HL-60/S4 treated with retinoic acid at 250 ng/mL for 4 days and 3 days (cell line): ENCODE measurements around the gene BIRC7.

Experiments
- in situ Hi-C: fragments of 300-500 bp; cut with MboI; formaldehyde crosslinking; loops from 2 replicates; pipeline ENCODE4 v1.7.0; 2022; ENCODE audit warnings: low sequenced_read_pairs

BIRC7 gene

DNA sequence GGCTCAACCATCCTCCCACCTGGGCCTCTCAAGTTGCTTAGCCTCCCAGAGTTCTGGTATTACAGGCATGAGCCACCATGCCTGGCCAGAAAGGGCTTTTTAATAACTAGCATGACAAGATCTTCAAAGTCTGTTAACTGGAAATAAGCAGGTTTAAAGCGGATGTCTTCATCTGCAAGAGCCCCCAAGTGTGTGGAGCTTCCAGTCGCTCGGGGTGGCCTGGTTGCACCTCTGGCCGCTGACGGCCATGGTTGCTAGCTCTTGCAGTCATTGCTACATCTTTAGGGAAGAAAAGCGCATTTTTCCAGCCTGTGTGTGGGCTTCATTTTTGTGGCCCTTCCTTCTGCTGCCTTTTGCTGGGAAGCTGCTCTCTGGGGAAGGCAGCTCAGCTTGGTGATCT is 44.7 kb downstream of the BIRC7 start:
- in situ Hi-C loops: no loop called here

DNA sequence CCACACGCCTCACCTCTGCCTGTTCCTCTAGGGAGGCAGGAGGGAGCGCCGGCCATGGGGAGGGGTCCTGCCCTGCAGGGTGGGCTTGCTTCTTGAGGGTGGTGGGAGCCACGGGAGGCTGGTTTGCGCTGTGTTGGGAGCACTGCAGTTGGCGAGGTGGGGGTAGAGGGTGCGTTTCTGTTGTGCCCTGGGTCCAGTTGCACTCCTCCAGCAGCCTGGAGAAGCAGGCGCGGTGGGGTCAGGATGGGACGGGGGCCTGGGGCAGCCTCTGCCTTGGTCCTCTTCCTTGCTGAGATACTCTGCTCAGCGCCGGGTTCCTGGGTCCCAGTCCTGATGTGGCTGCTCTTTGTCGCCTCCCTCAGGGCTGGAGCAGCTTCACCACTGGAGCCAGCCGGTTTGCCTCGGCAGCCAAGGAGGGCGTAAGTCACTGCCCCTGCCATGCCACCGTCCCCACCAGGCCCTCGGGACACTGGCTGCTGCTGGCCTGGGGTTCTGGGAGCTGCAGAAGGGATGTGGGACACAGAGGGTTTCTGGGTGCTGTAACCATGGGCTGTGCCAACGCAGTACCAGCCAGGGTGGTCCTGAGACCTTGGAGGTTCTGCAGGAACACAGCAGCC is 45.3 kb downstream of the BIRC7 start:
- in situ Hi-C loops: no loop called here

DNA sequence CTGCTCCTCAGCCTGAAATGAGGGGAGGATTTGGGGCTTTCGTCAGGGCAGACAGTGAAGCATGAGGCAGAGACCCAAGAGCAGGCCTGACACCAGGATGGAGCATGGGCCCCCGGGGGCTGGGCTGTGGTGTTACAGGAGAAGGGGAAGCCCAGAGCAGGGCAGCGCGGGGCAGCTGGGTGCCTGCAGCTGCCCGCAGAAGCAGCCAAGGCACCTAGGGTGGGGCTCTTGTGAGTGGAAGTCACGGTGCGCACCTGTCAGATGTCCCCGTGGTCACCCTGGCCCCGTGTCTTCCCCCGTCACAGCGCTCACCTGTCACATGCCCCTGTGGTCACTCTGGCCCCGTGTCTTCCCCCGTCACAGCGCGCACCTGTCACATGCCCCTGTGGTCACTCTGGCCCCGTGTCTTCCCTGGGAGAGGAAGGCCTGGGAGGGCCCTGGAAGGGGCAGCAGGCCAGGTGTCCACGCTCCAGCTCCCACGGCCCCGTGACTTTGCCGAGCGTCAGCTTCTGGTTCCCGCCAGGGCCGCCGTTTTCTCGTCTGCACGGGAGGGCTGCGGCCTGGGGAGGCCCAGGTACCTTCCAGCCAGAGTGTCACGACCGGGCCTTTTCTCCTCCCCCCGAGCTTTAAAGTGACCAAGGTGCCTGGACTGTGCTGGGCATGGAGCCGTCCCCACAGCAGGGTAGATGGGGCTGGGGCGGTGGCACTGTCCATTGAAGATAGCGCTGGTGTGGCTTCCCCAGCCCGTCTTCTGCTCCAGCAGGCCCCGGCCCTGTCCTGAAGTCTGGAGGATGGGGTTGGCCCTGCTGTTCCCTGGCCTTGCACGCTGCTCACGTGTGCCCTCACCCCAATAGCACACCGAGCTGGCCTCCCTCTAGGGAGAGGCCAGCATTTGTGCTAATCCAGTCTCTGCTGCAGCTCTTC is 46.3 kb downstream of the BIRC7 start:
- in situ Hi-C loops: no loop called here

DNA sequence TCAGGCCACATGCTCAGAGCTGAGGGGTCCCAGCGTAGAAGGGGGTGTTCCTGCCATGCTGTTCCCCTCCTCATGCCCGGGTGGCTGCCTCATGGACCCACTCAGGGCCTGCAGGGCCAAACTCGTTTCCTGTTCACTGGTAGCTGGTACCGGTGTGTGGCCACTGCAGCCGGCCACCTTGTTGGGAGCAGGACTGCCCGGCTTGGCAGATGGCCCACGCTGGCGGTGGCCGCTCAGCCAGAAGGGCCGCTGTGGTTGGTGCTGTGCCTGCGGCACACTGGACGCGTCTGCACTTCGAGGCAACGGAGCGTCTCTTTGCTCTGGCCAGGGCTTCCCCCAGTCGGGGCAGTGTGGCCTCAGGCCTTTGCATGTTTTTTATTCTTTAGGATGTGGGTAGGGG is 47.2 kb downstream of the BIRC7 start:
- in situ Hi-C loops: no loop called here

DNA sequence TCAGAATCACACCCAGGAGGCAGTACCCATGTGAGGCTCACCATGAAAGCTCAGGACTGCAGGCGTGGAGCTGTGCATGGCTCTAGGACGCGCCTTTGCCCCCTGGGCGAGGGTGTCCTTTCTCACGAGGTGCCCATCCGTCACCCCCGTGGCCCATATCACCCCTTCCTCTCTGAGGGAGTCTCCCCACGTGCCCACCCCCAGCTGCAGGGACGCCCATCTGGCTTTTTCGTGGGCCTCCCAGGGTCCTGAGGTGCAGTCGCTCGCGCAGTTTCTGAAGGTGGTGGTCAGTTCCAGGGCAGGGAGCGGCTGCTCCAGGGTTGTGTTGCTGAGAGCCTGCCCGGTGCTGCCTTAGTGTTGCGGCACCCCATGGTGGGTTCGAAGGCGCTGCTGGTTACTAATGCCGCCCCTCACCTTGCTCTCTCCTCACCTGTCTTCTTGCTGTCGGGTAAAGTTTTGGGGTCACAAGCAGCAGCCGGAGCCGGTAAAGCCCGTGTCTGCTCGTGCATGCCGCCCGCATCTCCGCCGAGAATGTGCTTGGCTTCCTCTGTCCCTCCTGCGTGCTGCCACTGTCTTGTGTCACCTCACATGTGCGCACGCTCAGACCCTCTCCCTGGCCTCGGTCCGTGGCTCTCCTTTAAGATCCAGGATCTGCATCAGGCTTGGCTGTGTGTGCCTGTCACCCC is 47.8 kb downstream of the BIRC7 start:
- in situ Hi-C loops: no loop called here

DNA sequence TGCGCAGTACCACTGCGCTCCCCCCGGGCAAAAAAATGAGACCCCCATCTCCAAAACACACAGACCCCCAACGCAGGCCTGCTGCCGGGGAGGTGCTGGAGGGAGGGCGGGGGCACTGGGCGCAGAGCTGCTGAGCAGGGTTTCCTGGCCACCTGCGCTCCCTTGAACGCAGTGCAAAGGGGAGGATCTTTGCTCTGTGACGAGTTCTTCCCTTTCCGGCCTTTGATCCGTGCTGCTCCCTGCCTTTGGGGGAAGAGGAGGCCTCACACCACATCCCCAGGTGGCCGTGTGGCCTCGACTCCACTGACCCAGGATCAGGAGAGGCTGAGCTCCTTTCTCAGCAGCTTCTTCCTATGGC is 48.4 kb downstream of the BIRC7 start:
- in situ Hi-C loops: no loop called here

DNA sequence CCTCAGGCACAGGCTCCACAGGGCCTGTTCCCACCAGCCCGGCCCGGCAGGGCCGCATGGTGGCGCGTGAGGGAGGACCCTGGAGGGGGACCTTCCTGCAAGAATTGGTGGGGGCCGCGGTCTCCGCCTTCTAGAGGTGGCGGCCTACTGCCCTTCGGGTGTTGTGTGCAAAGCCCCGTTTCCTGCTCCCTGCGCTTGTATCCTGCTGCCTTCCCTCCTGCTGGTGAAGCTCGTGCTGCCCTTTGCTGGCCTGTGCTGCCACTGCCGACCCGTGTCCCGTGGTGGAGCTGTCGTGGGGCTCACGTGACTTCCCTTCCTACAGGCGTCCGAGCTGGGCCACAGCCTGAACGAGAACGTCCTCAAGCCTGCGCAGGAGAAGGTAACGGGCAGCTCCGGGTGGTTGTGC is 48.8 kb downstream of the BIRC7 start:
- in situ Hi-C loops: no loop called here

DNA sequence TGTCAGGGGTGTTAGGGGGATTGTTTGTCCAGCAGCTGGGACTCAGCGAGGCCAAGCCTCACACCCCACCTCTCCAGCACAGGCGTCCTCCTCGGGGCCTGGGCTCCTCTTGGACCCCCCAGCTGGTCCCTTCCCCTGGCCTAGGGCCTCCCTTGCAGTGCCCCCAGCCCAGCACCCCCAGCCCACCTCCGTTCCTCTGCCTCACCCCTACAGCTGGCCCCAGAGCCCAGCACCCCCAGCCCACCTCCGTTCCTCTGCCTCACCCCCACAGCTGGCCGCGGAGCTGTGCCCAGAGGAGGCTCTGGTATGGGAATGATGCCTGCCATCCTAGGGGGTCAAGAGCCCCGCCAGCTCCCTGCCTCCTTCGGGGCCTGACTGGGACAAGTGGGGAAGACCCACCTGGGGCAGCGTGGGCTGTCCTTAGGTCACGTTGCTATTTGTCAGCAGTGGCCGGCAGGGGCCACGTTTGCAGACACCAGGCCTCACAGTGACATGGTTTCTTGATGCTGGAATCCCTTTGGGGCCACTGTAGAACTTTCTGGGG is 49.3 kb downstream of the BIRC7 start:
- in situ Hi-C loops: no loop called here

DNA sequence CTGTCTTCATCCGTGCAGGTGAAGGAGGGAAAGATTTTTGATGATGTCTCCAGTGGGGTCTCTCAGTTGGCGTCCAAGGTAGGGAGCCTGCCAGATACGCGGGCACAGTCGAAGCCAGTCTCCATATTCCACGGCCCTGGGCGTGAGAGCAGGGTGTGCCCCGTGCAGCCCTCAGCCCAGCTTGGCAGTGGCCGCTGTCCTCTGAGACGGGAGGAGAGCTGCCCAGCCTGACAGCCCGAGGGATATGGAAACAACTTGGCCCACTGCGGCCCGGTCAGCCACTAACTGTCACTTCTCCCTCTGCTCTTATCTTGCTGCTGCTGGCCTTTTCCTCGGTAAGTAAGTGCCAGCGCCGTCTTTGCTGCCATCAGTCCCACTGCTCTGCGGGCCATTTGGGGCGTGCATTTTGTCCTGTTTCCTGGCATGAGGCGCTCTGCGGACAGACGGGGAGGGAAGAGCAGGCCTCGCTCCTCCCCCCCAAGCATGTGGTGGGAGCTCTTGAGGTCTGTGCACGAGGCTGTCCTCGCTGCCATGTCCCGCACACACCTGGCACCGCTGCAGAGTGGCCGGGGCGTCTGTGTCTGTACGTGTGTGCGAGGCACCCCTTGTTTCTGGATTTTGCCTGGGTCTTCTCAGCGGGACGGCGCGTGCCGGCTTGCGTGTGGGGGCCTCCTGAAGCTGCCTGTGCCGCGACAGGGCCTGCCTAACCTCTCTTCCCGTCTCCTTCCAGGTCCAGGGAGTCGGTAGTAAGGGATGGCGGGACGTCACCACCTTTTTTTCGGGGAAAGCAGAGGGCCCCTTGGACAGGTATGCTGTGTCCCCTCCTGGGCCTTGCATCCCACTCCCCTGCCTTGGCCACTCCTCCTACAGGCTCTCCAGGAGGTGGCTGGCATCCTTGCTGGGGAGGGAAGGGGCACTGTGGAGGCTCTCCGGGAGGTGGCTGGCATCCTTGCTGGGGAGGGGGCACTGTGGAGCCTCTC is 50.2 kb downstream of the BIRC7 start:
- in situ Hi-C loops: no loop called here

DNA sequence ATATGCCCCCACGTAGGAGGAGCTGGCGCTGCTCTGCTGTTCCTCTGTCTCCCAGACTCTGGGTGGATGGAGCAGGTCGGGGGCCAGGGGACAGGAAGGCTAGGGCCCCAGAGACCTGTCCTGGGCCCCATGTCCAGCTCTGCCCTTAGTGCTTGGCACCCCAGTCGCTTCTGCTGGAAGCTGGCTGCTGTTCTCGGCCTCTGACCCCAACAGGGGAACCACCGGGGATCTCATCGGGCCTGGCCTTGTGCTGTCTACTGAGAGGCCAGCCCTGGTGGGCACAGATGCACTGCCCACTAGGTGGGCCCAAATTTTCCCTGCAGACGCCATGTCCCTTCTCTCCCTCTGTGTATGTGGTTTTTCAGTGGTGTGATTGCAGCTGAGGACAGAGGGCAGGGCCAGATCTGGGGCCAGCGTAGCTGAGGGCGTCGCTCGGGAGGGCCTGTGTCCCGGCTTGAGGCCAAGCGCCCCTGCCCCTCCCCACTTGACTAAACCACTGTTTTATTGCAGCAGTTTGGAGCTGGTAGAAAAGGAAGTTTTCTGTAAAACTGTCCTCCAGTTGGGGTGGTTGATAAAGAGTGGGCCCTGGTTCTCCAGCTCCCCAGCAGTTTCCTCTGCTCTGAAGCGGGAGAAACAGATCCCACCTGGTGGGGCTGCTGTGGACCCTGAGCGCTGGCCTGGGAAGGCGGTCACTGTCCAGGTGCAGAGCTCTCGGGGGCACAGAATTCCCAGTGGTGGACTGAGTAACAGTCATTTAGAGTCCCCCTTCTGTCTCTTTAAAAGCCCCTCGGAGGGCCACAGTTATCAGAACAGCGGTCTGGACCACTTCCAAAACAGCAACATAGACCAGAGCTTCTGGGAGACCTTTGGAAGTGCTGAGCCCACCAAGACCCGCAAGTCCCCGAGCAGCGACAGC is 51.3 kb downstream of the BIRC7 start:
- in situ Hi-C loops: no loop called here

DNA sequence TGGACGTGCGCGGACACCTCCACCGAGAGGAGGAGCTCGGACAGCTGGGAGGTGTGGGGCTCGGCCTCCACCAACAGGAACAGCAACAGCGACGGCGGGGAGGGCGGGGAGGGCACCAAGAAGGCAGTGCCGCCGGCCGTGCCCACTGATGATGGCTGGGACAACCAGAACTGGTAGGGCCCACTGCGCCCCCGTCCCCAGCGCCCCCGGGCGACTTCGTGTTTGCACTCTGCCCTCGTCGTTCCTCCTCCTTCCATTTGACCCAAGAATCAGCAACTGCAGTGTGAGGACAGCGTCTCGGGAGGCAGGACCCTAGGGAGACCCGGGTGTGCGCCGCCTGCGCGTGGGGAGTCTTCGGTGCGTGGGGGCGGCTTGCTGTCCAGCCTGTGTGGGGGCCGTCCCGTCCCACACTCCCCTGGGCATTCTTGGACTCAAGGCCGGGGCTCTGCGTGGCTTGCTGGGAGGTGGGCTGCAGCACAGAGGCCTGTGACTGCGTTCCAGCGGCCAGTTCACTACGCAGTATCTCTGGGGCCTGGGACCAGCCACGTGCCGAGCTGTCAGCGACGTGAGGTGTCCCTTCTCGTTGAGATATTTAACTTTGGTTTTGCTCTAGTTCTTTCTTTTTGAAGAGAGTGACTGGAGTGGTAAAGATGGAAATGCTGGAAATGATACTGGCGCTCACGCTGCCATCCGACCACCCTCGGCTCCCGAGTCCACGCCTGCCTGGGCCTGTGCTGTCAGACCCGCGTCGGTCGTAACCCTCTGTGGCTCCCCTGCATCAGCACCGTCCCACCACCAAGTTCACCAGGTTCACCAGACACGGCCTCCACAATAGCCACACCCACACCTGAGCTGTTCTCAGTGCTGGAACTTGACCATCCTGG is 52.2 kb downstream of the BIRC7 start:
- in situ Hi-C loops: no loop called here

DNA sequence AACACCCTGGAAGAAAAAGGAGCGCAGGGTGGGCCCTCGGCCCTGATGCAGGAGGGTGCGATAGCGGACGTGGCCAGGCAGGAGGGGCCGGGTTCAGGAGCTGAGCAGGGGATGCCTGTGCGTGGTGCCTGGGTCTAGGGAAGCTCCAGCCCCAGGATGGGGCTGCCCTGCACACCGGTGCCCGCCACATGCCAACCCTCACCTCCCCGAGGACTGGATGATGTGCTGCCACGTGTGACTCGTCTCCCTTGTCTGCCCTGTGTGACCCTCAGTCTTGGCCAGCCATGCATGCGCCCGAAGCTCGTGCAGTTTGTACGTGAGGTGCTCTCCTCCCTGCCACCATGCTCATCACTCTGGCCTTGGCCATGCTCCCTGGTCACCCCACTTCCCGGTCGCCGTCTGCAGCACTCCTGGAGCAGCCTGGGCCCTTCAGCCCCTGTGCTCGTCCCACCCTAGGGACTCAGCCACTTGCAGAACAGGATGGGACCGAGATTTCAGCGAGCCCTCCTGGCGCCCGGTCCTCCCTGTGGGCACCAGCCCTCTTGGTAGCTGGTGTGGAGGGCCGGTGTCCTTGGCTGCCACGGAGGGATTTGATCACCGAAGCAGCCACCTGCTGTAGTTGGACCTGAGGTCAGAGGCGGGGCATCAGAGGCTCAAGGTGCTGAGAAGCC is 53.0 kb downstream of the BIRC7 start:
- in situ Hi-C loops: no loop called here

DNA sequence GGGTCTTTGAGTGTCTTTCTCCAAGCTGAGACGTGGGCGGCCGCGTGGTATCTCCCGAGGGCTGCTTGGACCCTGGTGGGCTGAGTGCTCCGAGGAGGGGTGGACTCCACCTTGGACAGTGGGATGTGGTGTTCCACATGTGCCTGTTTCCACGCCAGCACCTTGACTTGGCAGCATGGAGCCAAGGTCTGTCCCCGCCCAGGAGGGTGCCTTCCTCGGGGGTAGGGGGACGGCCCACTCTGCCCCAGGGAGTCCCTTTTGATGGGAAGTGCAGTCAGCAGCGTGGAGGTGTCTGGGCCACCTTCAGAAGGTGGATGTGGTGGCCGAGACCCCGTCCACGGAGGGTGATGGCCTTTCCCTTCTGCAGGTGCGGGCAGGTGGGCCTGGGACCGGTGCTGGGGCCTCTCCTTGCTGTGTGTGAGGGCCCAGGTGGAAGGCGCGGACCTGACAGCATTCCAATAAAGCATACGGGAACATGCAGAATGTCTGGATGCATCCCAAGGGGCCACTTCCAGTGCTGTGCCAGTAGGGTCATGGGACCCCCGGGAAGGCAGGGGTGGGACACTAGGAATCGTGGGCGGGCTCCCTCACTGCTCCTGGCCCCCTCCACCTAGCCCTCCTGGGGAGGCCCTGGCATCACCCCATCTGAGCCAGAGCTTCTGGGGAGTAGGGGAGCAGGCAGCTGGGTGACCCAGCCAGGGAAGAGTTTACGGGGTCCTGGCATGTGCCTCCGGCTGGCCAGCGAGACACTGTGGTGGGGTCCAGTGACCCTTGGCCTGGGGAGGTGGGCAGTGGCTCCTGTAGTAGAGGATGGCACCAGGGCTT is 53.8 kb downstream of the BIRC7 start:
- in situ Hi-C loops: no loop called here
